Amniotic epithelial cell (primary cell): Measurements from ENCODE around the gene SF3A1.

ENCODE experiments used
- DNase-seq: peaks from one replicate; pipeline ENCODE4 v3.0.0-alpha.2; 2010; ENCODE audit warnings: low read depth

SF3A1 gene

DNA sequence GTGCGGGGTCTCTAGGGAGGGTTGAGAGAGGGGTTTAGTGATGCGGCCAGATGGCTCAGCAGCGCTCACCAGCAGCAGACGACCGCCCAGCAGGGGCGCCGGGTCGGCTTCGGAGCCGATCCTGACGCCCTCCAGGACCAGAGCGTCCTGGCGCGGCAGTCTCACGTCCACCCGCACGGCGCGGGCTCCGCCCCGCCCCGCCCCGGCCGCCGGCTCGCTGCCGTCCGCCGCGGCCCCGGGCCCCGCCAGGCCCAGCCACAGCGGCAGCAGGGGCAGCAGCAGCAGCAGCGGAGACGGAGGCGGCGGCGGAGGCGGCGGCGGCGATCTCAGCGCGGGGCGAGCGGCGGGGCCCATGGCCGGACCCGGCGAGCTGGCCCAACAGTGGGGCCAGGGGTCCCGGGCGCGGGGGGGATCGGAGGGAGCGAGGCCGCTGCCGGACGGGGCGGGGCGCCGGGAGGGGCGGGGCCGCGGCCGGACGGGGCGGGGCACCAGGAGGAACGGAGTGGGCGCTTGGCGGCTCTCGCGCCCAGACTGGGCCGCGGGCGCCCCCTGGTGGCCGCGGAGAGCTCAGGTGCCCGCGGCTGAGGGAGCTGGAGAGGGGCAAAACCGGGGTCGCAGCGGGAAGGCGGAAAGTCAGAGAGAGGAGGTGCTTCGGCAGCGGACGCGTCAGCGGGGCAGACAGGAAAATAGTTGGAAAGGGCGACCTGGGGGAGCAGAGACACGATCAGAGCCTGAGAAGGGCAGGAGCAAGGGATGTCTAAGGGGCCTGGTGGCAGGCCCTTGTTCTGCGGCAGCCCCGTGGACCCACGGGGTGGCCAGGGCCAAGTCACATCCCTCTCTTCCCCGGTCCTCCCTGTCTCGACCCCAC, 30.5 kb upstream of the SF3A1 start, which contains the start of gene RNF215:
RNF215 (minus strand) TSS at position 452 of the 868 bp plus-strand sequence; CDS start at position 354, 98 bp downstream.
- peak; percentile 41 for DNase-seq

DNA sequence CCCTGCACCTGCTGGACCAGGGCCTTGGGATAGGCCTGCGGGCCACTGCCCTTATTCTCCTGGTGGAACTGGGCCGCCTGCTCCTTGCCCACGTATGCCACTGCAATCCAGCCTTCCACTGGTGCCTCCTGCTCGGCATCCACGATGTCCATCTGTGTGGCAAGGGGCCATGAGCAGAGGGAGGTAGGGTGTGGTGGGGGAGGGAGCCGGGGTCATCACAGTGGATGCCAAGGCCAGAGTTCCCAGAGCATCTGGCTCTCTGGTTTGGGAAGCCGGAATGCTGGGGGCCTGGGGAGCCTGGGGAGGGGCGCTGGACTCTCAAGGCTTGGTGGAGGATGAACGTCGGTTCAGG, 29.9 kb upstream of the SF3A1 start:
- no peak for DNase-seq

DNA sequence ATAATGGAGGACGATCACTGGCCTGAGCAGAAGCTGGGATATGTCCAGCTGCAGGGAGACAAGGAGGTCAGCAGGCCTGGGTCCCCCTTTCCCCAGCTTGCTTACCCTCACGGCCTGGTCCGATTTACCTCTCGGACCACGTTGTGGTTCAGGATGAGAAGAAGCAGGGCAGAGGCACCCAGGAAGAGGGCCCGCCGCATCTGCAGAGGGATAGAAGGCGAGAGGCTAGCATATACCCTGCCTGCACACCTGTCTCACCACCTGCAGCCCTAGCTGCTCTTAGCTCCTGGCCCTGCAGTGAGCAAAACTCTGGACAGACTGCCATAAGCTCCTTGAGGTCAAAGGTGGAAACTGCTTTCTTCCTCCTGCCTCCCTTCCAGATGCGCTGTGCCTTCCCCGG, 29.2 kb upstream of the SF3A1 start:
- DNase-seq = no peak

DNA sequence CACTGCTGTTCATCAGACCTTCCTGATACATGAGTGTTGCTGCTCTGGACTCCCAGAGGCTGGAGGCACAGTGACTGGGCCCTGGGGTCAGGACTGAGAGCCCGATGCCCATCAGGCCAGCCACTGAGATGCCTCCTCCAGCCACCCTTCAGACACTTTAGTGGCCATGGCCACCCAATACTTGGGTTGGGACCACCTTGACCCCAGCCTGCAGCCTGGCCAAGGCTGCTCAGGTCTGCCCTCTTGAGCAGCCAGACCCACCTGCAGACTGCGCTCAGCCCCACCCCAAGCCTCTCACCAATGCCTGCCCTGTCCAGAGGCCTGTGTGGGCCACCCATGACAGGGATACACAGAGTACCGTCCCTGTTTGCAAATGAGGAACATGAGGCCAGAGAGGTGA, 26.4 kb upstream of the SF3A1 start:
- DNase-seq = no peak

DNA sequence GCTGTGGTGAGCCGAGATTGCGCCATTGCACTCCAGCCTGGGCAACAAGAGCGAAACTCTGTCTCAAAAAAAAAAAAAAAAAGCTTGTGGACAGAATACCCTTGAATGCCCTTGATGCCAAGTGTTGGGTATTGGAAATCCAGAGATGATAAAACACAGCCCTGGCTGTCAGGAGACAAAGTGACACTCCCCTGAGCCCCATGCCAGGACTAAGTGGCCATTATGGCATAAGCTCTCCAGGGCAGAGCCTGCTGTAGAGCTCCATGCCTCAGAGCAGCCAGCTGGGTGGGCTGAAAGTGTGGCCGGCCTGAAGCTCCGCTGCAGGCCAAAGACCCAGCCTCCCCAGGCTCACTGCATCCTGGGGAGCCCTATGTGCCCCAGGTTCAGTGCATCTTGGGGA, 25.6 kb upstream of the SF3A1 start:
- DNase-seq = no peak

DNA sequence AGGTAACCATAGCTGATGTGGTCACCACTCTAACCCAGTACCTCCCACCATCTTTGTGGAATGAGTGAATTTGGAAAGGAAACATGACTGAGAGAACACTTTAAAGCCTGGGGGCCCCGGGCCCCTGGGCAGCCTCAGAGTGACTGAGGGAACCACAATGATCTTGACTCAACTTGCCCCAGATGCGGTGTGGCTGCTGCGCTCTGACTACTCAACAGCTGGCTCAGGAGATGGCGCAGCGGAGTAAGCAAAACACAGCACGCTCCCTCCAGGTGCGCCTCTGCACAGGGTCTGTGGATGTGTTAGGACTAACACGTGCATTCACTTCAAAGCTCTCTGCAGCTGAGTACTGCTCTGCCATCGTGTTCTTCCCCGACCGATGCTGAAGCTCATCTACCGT, 24.6 kb upstream of the SF3A1 start:
- DNase-seq = no peak

DNA sequence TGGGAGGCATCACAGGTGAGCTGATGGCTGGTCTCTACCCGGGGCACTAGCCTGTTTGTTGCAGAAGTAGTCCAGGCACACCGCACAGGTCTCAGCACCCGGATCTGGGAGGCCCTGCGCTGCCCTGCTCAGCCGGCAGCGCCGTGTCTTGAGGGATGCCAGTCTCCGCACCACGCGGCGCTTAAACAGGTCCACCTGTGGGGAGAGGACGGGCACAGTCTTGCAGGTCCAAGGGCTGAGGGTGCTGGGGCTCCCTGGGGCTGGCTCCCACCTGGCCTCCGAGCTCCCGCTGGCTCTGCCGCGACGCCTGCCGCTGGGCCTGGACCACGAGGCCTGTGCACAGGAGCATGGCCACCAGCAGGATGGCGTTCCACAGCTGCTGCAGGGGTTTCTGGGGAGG, 23.3 kb upstream of the SF3A1 start:
- DNase-seq = no peak

DNA sequence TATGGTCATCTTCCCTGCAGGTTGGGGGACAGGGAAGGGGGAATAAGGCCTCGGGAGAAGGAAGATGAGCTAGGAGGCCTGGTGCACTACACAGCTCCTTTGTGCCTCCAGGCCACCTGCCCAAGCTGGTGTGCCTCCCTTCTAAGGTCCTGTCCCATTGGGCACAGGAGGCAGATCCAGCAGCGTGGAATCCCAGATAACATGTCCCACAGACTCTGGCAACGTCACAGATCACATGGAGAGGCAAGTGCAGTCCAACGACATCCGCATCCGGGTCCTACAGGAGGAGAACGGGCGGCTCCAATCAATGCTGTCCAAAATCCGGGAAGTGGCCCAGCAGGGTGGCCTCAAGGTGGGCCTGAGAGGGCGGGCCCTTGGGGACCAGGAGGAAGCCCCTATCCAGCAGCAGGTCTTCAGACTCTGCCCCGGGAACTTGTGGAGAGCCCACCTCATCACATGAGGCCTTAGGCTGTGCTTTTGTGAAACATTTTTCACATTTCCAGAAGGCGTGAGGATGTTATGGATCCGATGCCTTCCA, 18.7 kb upstream of the SF3A1 start:
- DNase-seq = no peak

DNA sequence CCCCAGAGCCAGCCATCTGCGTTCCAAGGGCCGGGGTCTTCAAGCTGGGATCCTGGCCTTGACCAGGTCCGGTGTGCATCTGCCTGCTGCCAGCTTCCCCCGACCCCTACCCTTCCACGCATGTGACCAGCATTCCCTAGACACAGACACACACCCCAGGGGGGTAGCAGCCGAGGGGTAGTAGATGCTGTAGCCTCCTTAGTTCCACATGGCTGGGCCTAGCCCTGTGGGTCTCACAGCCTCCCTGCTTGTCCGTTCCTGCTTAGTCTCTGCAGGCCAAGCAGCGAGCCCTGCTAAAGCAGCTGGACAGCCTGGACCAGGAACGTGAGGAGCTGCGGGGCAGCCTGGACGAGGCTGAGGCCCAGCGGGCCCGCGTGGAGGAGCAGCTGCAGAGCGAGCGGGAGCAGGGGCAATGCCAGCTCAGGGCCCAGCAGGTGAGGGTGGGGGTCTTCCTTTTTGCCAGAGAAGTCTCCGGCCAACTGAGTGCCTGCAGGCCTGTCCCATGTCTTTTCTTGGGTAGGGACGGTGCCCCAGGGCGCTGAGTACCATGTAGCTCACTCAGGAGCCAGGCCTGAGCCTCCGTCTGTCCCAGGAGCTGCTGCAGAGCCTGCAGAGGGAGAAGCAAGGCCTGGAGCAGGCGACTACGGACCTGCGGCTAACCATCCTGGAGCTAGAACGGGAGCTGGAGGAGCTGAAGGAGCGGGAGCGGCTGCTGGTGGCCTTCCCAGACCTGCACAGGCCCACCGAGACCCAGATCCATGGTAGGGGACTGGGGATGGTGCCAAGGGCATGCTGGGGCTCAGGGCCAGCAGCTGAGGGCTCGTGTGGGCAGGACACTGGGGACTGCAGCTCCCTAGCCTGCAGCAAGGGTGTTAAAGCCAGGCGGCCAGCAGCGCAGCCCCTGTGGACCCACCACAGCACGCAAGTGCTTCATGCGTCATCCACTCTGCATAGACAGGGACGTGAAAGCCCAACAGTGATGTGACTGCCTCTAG, 16.9 kb upstream of the SF3A1 start:
- no peak for DNase-seq

DNA sequence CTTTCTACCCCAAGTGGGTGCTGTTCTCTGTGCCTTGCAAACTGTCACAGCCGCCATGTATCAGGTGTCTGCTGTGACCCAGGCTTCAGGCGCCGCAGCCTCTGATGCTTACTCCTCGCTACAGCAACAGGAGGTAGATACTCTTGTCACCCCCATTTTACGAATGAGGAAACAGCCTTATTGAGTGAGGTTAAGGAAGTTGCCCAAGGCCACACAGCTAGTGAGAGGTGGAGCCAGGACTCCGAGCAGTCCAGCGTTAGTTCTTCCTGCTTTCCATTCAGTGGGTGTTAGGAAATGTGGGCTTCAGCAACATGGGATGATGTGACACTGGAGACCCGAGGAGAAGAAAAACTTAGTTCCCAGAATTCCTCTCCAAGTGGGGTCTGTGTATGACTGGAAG, 16.2 kb upstream of the SF3A1 start:
- DNase-seq = no peak

DNA sequence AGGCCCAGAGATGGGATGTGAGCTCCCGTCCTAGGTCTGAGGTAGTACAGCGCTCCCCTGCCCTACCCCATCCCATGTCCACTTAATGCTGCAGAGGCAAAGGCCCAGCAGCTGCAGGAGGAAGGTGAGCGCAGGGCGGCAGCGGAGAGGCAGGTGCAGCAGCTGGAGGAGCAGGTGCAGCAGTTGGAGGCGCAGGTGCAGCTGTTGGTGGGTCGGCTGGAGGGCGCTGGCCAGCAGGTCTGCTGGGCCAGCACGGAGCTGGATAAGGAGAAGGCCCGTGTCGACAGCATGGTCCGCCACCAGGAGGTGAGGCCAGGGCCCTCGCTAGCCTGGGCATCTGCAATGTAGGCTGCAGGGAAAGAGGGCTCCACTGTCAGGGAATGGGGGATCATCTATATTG, 15.3 kb upstream of the SF3A1 start:
- DNase-seq = no peak

DNA sequence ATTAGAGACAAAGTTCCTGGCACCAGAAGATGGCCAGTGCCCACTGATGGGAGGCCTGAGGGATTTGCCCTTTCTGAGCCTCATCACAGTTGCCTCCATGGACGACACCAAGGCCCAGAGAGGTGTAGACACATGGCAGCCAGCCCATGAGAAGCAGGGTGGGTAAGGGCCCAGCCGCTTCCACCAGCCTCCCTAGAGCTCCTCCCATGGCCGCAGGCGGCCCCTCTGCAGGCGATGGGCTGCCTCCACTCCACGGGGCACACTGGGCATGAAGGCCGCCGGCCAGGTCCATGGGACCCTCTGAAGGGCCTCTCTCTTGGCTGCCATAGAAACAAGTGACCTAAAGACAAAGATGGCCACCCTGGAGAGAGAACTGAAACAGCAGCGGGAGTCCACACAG, 14.6 kb upstream of the SF3A1 start:
- no peak for DNase-seq

DNA sequence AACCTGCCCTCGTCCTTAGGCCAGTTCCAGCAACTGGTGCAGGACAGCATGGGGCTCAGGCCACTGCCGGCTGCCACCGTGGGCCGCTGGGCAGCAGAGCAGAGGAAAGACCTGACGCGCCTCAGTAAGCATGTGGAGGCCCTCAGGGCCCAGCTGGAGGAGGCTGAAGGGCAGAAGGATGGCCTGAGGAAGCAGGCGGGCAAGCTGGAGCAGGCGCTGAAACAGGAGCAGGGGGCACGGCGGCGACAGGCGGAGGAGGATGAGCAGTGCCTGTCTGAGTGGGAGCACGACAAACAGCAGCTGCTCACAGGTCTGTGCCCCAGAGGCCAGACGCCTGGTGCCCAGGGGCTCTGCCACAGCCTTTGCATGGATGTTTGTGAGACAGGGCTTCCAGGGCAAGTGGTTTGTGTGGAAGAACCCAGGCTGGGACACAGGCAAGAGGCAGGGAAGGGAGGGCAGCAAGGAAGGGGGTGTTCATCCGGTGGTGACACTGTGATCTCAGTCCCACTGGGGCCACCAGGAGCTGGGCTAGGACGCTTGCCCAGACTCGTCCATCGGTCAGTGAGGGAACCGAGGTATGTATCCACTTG, 14.0 kb upstream of the SF3A1 start:
- no peak for DNase-seq

DNA sequence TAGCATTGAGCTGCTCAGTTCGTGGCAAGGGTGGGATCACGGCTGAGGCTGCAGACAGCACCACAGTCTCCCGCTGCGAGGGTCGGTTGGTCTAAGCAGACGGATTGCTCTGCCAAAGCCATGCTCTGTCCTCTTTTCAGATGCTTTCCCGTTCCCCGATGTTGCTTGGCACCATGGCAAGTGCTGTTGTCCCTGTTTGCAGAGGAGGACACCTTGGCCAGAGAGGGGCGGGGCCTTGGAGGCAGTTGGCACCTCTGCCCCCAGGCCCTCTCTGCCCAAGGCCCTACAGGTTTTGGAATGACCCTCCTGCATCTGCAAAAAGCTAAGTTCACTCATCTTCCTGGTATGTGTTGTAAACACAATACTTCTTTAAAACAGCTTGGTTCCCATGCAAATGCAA, 11.7 kb upstream of the SF3A1 start:
- no peak for DNase-seq

DNA sequence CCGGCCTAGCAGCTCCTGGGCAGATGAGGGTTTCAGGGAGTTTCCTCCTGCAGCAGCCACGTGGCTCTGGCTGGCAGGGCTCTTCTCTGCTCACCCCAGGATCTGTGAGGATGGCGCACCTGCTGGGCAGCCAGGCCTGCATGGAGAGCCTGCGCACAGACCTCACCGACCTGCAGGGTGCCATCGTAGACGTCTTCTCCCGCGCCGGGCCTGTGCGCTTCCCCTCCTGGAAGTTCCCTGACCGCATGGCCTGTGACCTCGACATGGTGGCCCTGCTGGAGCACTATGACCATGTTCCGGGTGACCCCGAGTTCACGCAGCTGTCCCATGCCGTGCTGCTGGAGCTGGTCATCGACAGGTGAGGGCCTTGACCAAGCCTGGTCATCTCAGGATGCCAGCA, 9.2 kb upstream of the SF3A1 start:
- no peak for DNase-seq

DNA sequence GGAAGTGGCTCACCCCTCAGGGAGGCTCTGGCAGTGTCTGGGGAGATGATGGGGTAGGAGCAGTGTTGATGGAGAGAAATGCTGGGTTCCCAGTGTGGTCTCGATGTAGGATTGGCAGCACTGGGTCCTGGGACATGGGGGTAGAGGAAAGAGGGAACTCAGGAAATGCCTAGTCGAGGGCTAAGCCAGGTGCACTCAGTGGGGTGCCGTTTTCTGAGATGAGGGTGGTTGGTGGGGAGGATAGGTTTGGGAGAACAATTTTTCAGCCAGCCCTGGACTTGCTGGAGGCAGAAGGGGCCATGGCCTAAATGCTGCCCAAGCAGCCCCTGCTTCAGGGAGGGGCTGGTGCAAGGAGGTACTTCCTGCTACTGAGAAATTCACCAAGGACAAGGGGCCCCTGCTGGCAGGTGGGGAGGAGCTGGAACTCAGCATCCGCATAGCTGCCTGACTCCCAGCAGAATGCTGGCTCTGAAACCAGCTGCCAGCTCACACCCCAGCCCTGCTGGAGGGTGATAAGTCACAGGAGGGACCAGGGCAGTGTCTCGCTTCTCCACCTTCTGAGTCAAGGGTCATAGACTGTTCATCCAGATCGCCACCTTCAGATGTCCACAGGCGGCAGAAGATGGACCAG, 6.1 kb upstream of the SF3A1 start:
- DNase-seq = no peak

DNA sequence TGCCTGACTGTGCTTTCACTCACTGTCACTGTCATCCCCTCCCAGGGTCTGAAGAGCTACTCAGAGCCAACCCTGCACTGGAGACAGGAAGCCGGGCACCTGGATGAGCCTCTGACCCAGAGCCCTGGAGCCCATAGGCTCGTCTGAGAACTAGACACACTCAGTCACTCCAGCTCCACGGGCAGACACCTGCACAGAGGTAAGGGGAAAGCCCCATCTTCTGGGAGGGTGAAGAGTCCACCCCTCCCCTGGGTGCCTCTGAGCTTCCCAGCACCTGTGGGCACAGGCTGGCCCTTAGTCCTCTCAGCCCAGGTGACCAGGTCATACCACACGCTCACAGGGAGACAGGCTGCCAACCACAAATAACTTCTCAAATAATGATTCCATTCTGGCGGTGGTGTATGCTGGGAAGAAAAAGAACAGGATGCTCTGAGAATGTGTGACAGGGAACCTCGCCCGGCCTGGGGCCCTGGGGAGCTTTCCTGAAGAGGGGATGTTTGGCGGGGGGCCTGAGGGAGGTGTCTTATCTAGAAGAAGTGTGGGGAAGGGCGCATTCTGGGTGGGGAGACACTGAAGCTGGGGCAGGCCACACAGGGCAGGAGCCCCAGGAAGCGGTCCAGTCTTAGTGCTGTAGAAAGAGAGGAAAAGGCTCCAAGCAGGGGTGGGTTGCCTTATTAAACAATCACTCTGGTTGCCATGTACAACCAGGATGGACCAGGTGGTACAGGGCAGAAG, 5.4 kb upstream of the SF3A1 start:
- DNase-seq = no peak

DNA sequence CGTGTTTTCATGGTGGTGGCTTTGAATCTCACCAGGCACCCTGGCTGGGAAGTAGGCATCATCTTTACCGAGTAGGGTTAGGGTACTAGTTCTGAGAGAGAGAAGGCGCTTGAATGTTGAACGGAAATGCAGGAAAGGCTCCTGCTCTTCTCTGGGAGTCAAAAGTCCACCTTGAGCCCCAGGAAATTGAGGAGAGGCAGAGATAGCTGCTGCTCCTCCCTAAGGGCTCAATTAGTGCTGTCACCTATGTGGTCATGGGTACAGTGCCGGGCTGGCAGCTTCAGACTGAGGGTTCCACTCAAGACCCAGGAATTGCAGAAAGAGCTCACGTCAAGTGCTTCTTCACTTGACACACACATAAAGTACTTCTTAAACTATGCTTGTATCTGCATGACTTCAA, 1.8 kb upstream of the SF3A1 start:
- no peak for DNase-seq

DNA sequence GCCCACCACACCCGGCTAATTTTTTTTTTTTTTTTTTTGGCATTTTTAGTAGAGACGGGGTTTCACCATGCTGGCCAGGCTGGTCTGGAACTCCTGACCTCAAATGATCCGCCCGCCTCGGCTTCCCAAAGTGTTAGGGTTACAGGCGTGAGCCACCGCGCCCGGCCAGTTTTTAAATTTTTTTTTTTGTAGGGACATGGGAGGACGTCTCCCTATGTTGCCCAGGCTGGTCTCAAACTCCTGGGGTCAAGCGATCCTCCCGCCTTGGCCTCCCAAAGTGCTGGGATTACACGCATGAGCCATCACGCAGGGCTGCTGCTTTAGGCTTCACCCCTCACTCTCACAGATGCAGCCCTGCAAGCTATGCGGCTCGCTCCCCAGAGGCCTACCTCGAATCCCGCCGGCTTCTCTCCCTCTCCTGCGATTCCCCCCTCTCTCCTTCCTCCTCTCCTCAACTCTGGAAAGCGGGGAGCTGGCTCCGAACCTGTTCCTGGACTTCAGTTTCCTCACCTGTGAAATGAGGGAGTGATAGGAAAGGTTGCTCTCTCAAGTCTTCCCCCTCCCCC, 1.0 kb upstream of the SF3A1 start:
- no peak for DNase-seq

DNA sequence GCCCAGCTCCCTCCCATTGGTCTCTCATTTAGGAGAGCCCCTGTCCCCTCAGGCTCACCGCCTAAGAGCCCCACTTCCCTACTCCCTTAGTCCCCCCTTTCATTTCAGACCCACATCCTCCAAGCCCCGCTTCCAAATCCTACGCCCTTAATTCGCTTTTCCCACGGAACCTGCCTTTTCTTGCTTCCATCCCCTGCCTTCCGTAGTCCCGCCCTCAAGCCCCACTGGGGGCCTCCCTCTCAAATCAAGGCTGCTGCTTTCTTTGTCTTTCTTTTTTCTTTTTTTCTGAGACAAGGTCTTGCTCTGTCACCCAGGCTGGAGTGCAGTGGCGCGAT, 509 bp upstream of the SF3A1 start:
- no peak for DNase-seq

DNA sequence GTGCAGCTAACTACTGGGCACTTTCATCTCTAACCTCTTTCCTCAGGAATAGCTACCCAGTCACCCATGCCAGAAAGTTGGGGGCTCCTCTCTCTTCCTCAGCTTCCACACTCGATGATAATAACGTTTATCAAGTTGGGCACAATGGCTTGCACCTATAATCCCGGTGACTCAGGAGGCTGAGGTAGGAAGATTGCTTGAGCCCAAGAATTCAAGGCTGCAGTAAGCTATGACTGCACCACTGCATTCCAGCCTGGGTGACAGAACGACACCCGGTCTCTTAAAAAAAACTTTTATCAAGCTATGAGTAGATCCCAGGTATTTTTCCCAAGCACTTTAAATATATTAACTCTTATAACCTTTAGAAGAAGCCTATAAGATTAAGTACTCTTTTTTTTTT, 2.0 kb downstream of the SF3A1 start:
- DNase-seq = no peak
